Measurements from ENCODE around the gene CLTB.

Gene CLTB

GRCh38 chr5:176394096-176394495 is 22.2 kb downstream of the CLTB start:
- Histone ChIP-seq H3K36me3 (ENCODE audit: control insufficient read depth in 1 of 2, insufficient read depth in 2 of 2, low read length in 2 of 2) (peaks cover 20 to 63% of the 10 kb centered on the region in 2 donors), H3K4me1 (ENCODE audit: control insufficient read depth in 1 of 2, insufficient read depth in 2 of 2, low read length in 2 of 2) (peaks cover 0 to 10% of the 10 kb centered on the region in 2 donors), H3K27me3 (ENCODE audit: control insufficient read depth in 1 of 2, insufficient read depth in 2 of 2, low read length in 2 of 2) (no peaks in the 10 kb centered on the region), H3K4me3 (ENCODE audit: low read depth in 1 of 2, low read length in 2 of 2) (no peak overlapping the region), H3K27ac (ENCODE audit: low read depth, low read length) (no peak overlapping the region), H3K9ac (ENCODE audit: low read depth in 1 of 2, low read length in 2 of 2) (no peak overlapping the region), H3K9me3 (ENCODE audit: control insufficient read depth in 1 of 2, low read length in 2 of 2) (no peaks in the 10 kb centered on the region)

DNA sequence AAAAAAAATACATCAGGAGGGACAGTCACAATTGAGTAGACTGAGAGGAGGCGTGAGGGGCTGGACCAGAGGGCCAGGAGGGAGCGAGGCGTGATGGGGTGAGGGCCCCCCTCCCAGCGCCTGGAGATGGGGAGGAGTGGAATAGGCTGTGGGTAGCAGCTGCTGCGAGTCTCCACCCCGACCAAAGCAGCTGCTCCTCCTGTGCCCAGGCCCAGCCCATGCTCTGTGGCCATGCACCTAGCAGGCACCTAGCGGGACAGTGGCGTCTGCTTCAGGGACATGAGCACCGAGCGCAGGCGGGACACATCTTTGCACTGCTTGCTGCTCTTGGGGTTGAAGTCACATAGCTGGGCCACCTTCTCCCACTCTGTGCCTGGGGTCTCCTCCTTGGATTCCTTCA is 23.8 kb downstream of the CLTB start:
- no peaks in the 10 kb centered on the region for H3K9me3 ChIP-seq (ENCODE audit: control insufficient read depth in 1 of 2, low read length in 2 of 2)
- H3K27me3 ChIP-seq (ENCODE audit: control insufficient read depth in 1 of 2, insufficient read depth in 2 of 2, low read length in 2 of 2), result no peaks in the 10 kb centered on the region
- H3K4me3 ChIP-seq (ENCODE audit: low read depth in 1 of 2, low read length in 2 of 2), result no peak overlapping the region
- H3K4me1 ChIP-seq (ENCODE audit: control insufficient read depth in 1 of 2, insufficient read depth in 2 of 2, low read length in 2 of 2), result peaks cover 4 to 17% of the 10 kb centered on the region in 2 donors
- H3K36me3 ChIP-seq (ENCODE audit: control insufficient read depth in 1 of 2, insufficient read depth in 2 of 2, low read length in 2 of 2), result peaks cover 20 to 57% of the 10 kb centered on the region in 2 donors
- no peak overlapping the region for H3K9ac ChIP-seq (ENCODE audit: low read depth in 1 of 2, low read length in 2 of 2)
- no peak overlapping the region for H3K27ac ChIP-seq (ENCODE audit: low read depth, low read length)

DNA sequence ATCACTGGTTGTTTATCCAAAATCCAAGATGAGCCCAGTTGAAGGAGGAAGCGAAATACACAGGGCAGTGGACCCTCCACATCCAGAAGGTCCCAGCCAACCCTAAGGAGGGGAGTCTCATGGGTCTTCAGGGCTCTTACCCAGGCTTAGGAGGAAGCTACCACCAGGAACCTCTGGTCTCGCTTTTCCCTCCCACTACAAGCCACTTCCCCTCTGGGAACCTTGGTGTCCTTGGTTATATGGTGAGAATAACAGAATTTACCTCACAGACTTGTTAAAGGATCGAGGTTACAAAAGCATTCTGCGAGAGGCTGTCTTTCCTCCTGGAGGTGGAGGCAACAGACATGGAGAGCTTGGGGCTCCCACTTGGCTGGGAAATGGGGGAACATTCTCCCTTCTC is 24.3 kb downstream of the CLTB start:
- Histone ChIP-seq H3K9ac (ENCODE audit: low read depth in 1 of 2, low read length in 2 of 2) (no peak overlapping the region), H3K27ac (ENCODE audit: low read depth, low read length) (no peak overlapping the region), H3K4me1 (ENCODE audit: control insufficient read depth in 1 of 2, insufficient read depth in 2 of 2, low read length in 2 of 2) (peaks cover 9 to 22% of the 10 kb centered on the region in 2 donors), H3K9me3 (ENCODE audit: control insufficient read depth in 1 of 2, low read length in 2 of 2) (no peaks in the 10 kb centered on the region), H3K4me3 (ENCODE audit: low read depth in 1 of 2, low read length in 2 of 2) (no peak overlapping the region), H3K27me3 (ENCODE audit: control insufficient read depth in 1 of 2, insufficient read depth in 2 of 2, low read length in 2 of 2) (no peaks in the 10 kb centered on the region), H3K36me3 (ENCODE audit: control insufficient read depth in 1 of 2, insufficient read depth in 2 of 2, low read length in 2 of 2) (peaks cover 20 to 54% of the 10 kb centered on the region in 2 donors)

DNA sequence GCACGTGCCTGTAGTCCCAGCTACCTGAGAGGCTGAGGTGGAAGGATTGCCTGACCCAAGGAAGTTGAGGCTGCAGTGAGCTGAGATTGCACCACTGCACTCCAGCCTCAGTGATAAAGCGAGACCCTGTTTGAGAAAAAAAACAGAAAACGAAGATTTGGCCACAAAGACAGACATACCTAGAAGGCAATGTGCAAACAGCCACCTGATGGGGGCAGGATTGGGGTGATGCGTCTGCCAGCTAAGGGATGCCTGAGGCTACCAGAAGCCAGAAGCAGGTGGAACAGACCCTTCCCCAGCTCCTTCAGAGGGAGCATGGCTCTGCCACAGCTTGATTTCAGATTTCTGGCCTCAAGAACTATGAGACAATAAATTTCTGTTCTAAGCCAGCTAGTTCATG is 24.9 kb downstream of the CLTB start:
- Histone ChIP-seq H3K4me3 (ENCODE audit: low read depth in 1 of 2, low read length in 2 of 2) (no peak overlapping the region), H3K4me1 (ENCODE audit: control insufficient read depth in 1 of 2, insufficient read depth in 2 of 2, low read length in 2 of 2) (peaks cover 14 to 25% of the 10 kb centered on the region in 2 donors), H3K27ac (ENCODE audit: low read depth, low read length) (no peak overlapping the region), H3K9ac (ENCODE audit: low read depth in 1 of 2, low read length in 2 of 2) (no peak overlapping the region), H3K36me3 (ENCODE audit: control insufficient read depth in 1 of 2, insufficient read depth in 2 of 2, low read length in 2 of 2) (peaks cover 20 to 49% of the 10 kb centered on the region in 2 donors), H3K9me3 (ENCODE audit: control insufficient read depth in 1 of 2, low read length in 2 of 2) (no peaks in the 10 kb centered on the region), H3K27me3 (ENCODE audit: control insufficient read depth in 1 of 2, insufficient read depth in 2 of 2, low read length in 2 of 2) (no peaks in the 10 kb centered on the region)

DNA sequence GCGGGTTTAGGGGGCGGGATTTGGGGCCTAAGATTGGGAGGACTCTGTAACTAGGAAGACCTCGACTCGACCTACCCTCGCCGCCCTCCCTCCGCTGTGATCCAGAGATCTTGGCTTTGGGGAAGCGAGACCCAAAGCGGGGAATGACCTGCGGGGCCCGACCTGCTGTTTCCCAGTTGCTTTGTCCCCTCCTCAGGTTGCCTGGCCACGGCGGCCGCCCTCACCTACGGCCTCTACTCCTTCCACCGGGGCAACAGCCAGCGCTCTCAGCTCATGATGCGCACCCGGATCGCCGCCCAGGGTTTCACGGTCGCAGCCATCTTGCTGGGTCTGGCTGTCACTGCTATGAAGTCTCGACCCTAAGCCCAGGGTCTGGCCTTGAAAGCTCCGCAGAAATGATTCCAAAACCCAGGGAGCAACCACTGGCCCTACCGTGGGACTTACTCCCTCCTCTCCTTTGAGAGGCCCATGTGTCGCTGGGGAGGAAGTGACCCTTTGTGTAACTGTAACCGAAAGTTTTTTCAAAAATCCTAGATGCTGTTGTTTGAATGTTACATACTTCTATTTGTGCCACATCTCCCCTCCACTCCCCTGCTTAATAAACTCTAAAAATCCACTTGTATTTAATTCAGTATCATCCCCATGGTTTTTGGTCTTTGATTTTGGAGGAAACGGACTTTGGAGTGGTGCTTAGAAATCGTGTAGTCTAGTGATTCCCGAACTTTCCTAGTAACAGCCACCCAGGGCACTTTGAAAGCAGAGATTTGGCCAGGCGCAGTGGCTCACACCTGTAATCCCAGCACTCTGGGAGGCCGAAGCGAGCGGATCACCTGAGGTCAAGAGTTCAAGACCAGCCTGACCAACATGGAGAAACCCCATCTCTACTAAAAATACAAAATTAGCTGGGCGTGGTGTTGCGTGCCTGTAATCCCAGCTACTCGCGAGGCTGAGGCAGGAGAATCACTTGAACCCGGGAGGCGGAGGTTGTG is 26.9 kb downstream of the CLTB start:
- Histone ChIP-seq H3K4me1 (ENCODE audit: control insufficient read depth in 1 of 2, insufficient read depth in 2 of 2, low read length in 2 of 2) (peaks cover 16 to 26% of the 10 kb centered on the region in 2 donors), H3K36me3 (ENCODE audit: control insufficient read depth in 1 of 2, insufficient read depth in 2 of 2, low read length in 2 of 2) (peaks cover 18 to 49% of the 10 kb centered on the region in 2 donors), H3K4me3 (ENCODE audit: low read depth in 1 of 2, low read length in 2 of 2) (peak overlapping the region; percentile 89 to 99), H3K9ac (ENCODE audit: low read depth in 1 of 2, low read length in 2 of 2) (peak overlapping the region; percentile 98 to 99), H3K9me3 (ENCODE audit: control insufficient read depth in 1 of 2, low read length in 2 of 2) (no peaks in the 10 kb centered on the region), H3K27me3 (ENCODE audit: control insufficient read depth in 1 of 2, insufficient read depth in 2 of 2, low read length in 2 of 2) (no peaks in the 10 kb centered on the region), H3K27ac (ENCODE audit: low read depth, low read length) (peak overlapping the region; percentile 97)

- peaks cover 16 to 26% of the 10 kb centered on the region in 2 donors for H3K4me1 ChIP-seq (ENCODE audit: control insufficient read depth in 1 of 2, insufficient read depth in 2 of 2, low read length in 2 of 2)
- H3K4me3 ChIP-seq (ENCODE audit: low read depth in 1 of 2, low read length in 2 of 2), result peak within 1 kb of the TSS; percentile 89 to 99
- peak within 1 kb of the TSS; percentile 98 to 99 for H3K9ac ChIP-seq (ENCODE audit: low read depth in 1 of 2, low read length in 2 of 2)
- no peaks in the 10 kb centered on the region for H3K27me3 ChIP-seq (ENCODE audit: control insufficient read depth in 1 of 2, insufficient read depth in 2 of 2, low read length in 2 of 2)
- peaks cover 24 to 51% of the 10 kb centered on the region in 2 donors for H3K36me3 ChIP-seq (ENCODE audit: control insufficient read depth in 1 of 2, insufficient read depth in 2 of 2, low read length in 2 of 2)
- H3K27ac ChIP-seq (ENCODE audit: low read depth, low read length), result peak within 1 kb of the TSS; percentile 97
- no peaks in the 10 kb centered on the region for H3K9me3 ChIP-seq (ENCODE audit: control insufficient read depth in 1 of 2, low read length in 2 of 2)
These were observed 27.8 kb downstream of the CLTB start, which contains the start of the genes HIGD2A and NOP16 for GRCh38 chr5:176388444-176389134. HIGD2A (plus strand) TSS chr5:176388751; CDS start chr5:176388820, 69 bp downstream. NOP16 (minus strand) TSS chr5:176388598; CDS start chr5:176388539, 59 bp downstream.

GRCh38 chr5:176388003-176388443 is 28.3 kb downstream of the CLTB start:
- peak overlapping the region; percentile 89 to 99 for H3K4me3 ChIP-seq (ENCODE audit: low read depth in 1 of 2, low read length in 2 of 2)
- peak overlapping the region; percentile 94 to 98 for H3K9ac ChIP-seq (ENCODE audit: low read depth in 1 of 2, low read length in 2 of 2)
- H3K27ac ChIP-seq (ENCODE audit: low read depth, low read length), result no peak overlapping the region
- H3K4me1 ChIP-seq (ENCODE audit: control insufficient read depth in 1 of 2, insufficient read depth in 2 of 2, low read length in 2 of 2), result peaks cover 16 to 26% of the 10 kb centered on the region in 2 donors
- no peaks in the 10 kb centered on the region for H3K27me3 ChIP-seq (ENCODE audit: control insufficient read depth in 1 of 2, insufficient read depth in 2 of 2, low read length in 2 of 2)
- peaks cover 22 to 51% of the 10 kb centered on the region in 2 donors for H3K36me3 ChIP-seq (ENCODE audit: control insufficient read depth in 1 of 2, insufficient read depth in 2 of 2, low read length in 2 of 2)
- H3K9me3 ChIP-seq (ENCODE audit: control insufficient read depth in 1 of 2, low read length in 2 of 2), result no peaks in the 10 kb centered on the region

- H3K9ac ChIP-seq (ENCODE audit: low read depth in 1 of 2, low read length in 2 of 2), result peak overlapping the region; percentile 94 to 98
- peaks cover 16 to 26% of the 10 kb centered on the region in 2 donors for H3K4me1 ChIP-seq (ENCODE audit: control insufficient read depth in 1 of 2, insufficient read depth in 2 of 2, low read length in 2 of 2)
- H3K4me3 ChIP-seq (ENCODE audit: low read depth in 1 of 2, low read length in 2 of 2), result peak overlapping the region; percentile 89 to 99
- H3K27me3 ChIP-seq (ENCODE audit: control insufficient read depth in 1 of 2, insufficient read depth in 2 of 2, low read length in 2 of 2), result no peaks in the 10 kb centered on the region
- H3K36me3 ChIP-seq (ENCODE audit: control insufficient read depth in 1 of 2, insufficient read depth in 2 of 2, low read length in 2 of 2), result peaks cover 18 to 51% of the 10 kb centered on the region in 2 donors
- H3K9me3 ChIP-seq (ENCODE audit: control insufficient read depth in 1 of 2, low read length in 2 of 2), result no peaks in the 10 kb centered on the region
- no peak overlapping the region for H3K27ac ChIP-seq (ENCODE audit: low read depth, low read length)
These were observed 28.9 kb downstream of the CLTB start for GRCh38 chr5:176387384-176387925.

- peaks cover 25 to 50% of the 10 kb centered on the region in 2 donors for H3K36me3 ChIP-seq (ENCODE audit: control insufficient read depth in 1 of 2, insufficient read depth in 2 of 2, low read length in 2 of 2)
- no peaks in the 10 kb centered on the region for H3K27me3 ChIP-seq (ENCODE audit: control insufficient read depth in 1 of 2, insufficient read depth in 2 of 2, low read length in 2 of 2)
- H3K4me1 ChIP-seq (ENCODE audit: control insufficient read depth in 1 of 2, insufficient read depth in 2 of 2, low read length in 2 of 2), result peaks cover 16 to 26% of the 10 kb centered on the region in 2 donors
- H3K9me3 ChIP-seq (ENCODE audit: control insufficient read depth in 1 of 2, low read length in 2 of 2), result no peaks in the 10 kb centered on the region
- H3K4me3 ChIP-seq (ENCODE audit: low read depth in 1 of 2, low read length in 2 of 2), result peak overlapping the region in 1 of 2 donors; percentile 89
- H3K9ac ChIP-seq (ENCODE audit: low read depth in 1 of 2, low read length in 2 of 2), result no peak overlapping the region
- no peak overlapping the region for H3K27ac ChIP-seq (ENCODE audit: low read depth, low read length)
These were observed 29.8 kb downstream of the CLTB start for GRCh38 chr5:176386491-176386890.

Data from duodenal mucosa (tissue), 2 donors.